Vagina (tissue), 2 donors: ENCODE results near the gene CYSRT1.
"Not testable (repeated sequence)": the region's sequence is repeated elsewhere in the genome, so short reads cannot be mapped to it uniquely, and the experiment has no call there.

Experiments
- CTCF ChIP-seq, 3 experiments: fragments of 450-650 bp in 2 of 3; fragments of 200-600 bp in 1 of 3; sonication (generic) in 1 of 3; IDR thresholded peaks; one replicate each; pipeline ENCODE4 v1.5.1; 2017 to 2019; ENCODE audit warnings: antibody characterized with exemption in 3 of 3, mild to moderate bottlenecking in 2 of 3, moderate library complexity in 2 of 3
- POLR2A ChIP-seq, 2 donors: fragments of 450-650 bp; IDR thresholded peaks; one replicate each; pipeline ENCODE4 v1.6.1; 2017; ENCODE audit warnings: antibody characterized with exemption in 2 of 2, mild to moderate bottlenecking in 2 of 2, moderate library complexity in 2 of 2
- POLR2AphosphoS5 ChIP-seq, 2 donors: sonication (generic); formaldehyde crosslinking; IDR thresholded peaks; one replicate each; pipeline ENCODE4 v1.9.0; 2017; ENCODE audit warnings: antibody characterized with exemption in 2 of 2, mild to moderate bottlenecking in 2 of 2, low read depth in 1 of 2; ENCODE audit not compliant: insufficient read depth in 1 of 2

DNA sequence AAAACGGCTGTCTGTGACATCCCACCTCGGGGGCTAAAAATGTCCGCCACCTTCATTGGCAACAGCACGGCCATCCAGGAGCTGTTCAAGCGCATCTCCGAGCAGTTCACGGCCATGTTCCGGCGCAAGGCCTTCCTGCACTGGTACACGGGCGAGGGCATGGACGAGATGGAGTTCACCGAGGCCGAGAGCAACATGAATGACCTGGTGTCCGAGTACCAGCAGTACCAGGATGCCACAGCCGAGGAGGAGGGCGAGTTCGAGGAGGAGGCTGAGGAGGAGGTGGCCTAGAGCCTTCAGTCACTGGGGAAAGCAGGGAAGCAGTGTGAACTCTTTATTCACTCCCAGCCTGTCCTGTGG, 18.3 kb downstream of the CYSRT1 start:
- not testable (repeated sequence) for TF ChIP-seq POLR2A (IDR thresholded peaks at IDR 0.05); POLR2AphosphoS5 (IDR thresholded peaks at IDR 0.05; ENCODE audit: insufficient read depth in 1 of 2, low read depth in 1 of 2); CTCF (IDR thresholded peaks at IDR 0.05)
